Measurements from ENCODE around the gene RERE.
A peak's percentile ranks its signal among the peaks of the same experiment; 100 is the strongest.

Gene RERE

GRCh38 chr1:8424539-8425116 lies 392.8 kb downstream of the RERE start (continued):
- TF ChIP-seq ZNF302 (tag by site-specific recombination; IDR thresholded peaks at IDR 0.05; ENCODE audit: low read depth) (no peak), MEIS1 (CRISPR knock-in tag; IDR thresholded peaks at IDR 0.05; ENCODE audit: borderline replicate concordance) (no peak), ZNF221 (tag by site-specific recombination; IDR thresholded peaks at IDR 0.05; ENCODE audit: borderline replicate concordance) (no peak), ZNF701 (tag by site-specific recombination; IDR thresholded peaks at IDR 0.05) (no peak), SP3 (tag by site-specific recombination; IDR thresholded peaks at IDR 0.05) (no peak), EGR2 (tag by site-specific recombination; IDR thresholded peaks at IDR 0.05; ENCODE audit: low read depth) (no peak), SCRT2 (tag by site-specific recombination; IDR thresholded peaks at IDR 0.05) (peak; percentile 94), OVOL3 (tag by site-specific recombination; IDR thresholded peaks at IDR 0.05) (no peak), ZNF549 (tag by site-specific recombination; IDR thresholded peaks at IDR 0.05) (no peak), ZNF239 (tag by site-specific recombination; IDR thresholded peaks at IDR 0.05) (no peak), ZNF324 (tag by site-specific recombination; IDR thresholded peaks at IDR 0.05) (no peak), ZNF138 (tag by site-specific recombination; IDR thresholded peaks at IDR 0.05; ENCODE audit: borderline replicate concordance) (no peak), GLIS1 (tag by site-specific recombination; IDR thresholded peaks at IDR 0.05) (no peak; the same call in 1 of the 2 replicates), ZBTB48 (tag by site-specific recombination; IDR thresholded peaks at IDR 0.05) (0 out of 2 replicates have a peak, but pooled peaks have one; percentile 17), ZBTB8A (tag by site-specific recombination; IDR thresholded peaks at IDR 0.05) (peak; percentile 7; the same call in 1 of the 2 replicates), HOXA7 (CRISPR knock-in tag; IDR thresholded peaks at IDR 0.05; ENCODE audit: borderline replicate concordance) (no peak), GLI4 (tag by site-specific recombination; IDR thresholded peaks at IDR 0.05) (no peak), ZNF202 (tag by site-specific recombination; IDR thresholded peaks at IDR 0.05; ENCODE audit: borderline replicate concordance) (no peak), YY1 (tag by site-specific recombination; IDR thresholded peaks at IDR 0.05) (no peak), MZF1 (tag by site-specific recombination; IDR thresholded peaks at IDR 0.05; ENCODE audit: borderline replicate concordance) (no peak), ZNF677 (tag by site-specific recombination; IDR thresholded peaks at IDR 0.05) (no peak)
- TF ChIP-seq, protein P1, sequence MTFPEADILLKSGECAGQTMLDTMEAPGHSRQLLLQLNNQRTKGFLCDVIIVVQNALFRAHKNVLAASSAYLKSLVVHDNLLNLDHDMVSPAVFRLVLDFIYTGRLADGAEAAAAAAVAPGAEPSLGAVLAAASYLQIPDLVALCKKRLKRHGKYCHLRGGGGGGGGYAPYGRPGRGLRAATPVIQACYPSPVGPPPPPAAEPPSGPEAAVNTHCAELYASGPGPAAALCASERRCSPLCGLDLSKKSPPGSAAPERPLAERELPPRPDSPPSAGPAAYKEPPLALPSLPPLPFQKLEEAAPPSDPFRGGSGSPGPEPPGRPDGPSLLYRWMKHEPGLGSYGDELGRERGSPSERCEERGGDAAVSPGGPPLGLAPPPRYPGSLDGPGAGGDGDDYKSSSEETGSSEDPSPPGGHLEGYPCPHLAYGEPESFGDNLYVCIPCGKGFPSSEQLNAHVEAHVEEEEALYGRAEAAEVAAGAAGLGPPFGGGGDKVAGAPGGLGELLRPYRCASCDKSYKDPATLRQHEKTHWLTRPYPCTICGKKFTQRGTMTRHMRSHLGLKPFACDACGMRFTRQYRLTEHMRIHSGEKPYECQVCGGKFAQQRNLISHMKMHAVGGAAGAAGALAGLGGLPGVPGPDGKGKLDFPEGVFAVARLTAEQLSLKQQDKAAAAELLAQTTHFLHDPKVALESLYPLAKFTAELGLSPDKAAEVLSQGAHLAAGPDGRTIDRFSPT (tag by site-specific recombination; IDR thresholded peaks at IDR 0.05) = no peak
- TF ChIP-seq, protein P2, sequence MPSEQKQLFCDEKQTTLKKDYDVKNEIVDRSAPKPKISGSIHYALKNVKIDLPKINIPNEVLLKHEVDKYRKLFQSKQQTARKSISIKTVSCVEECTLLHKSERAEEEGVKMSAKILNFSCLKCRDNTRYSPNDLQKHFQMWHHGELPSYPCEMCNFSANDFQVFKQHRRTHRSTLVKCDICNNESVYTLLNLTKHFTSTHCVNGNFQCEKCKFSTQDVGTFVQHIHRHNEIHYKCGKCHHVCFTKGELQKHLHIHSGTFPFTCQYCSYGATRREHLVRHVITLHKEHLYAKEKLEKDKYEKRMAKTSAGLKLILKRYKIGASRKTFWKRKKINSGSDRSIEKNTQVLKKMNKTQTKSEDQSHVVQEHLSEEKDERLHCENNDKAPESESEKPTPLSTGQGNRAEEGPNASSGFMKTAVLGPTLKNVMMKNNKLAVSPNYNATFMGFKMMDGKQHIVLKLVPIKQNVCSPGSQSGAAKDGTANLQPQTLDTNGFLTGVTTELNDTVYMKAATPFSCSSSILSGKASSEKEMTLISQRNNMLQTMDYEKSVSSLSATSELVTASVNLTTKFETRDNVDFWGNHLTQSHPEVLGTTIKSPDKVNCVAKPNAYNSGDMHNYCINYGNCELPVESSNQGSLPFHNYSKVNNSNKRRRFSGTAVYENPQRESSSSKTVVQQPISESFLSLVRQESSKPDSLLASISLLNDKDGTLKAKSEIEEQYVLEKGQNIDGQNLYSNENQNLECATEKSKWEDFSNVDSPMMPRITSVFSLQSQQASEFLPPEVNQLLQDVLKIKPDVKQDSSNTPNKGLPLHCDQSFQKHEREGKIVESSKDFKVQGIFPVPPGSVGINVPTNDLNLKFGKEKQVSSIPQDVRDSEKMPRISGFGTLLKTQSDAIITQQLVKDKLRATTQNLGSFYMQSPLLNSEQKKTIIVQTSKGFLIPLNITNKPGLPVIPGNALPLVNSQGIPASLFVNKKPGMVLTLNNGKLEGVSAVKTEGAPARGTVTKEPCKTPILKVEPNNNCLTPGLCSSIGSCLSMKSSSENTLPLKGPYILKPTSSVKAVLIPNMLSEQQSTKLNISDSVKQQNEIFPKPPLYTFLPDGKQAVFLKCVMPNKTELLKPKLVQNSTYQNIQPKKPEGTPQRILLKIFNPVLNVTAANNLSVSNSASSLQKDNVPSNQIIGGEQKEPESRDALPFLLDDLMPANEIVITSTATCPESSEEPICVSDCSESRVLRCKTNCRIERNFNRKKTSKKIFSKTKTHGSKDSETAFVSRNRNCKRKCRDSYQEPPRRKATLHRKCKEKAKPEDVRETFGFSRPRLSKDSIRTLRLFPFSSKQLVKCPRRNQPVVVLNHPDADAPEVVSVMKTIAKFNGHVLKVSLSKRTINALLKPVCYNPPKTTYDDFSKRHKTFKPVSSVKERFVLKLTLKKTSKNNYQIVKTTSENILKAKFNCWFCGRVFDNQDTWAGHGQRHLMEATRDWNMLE (tag by site-specific recombination; conservative IDR thresholded peaks at IDR 0.05; ENCODE audit: low read depth) = no peak
- TF ChIP-seq, protein P3, sequence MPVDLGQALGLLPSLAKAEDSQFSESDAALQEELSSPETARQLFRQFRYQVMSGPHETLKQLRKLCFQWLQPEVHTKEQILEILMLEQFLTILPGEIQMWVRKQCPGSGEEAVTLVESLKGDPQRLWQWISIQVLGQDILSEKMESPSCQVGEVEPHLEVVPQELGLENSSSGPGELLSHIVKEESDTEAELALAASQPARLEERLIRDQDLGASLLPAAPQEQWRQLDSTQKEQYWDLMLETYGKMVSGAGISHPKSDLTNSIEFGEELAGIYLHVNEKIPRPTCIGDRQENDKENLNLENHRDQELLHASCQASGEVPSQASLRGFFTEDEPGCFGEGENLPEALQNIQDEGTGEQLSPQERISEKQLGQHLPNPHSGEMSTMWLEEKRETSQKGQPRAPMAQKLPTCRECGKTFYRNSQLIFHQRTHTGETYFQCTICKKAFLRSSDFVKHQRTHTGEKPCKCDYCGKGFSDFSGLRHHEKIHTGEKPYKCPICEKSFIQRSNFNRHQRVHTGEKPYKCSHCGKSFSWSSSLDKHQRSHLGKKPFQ (tag by site-specific recombination; IDR thresholded peaks at IDR 0.05) = no peak

Data from HEK293 (cell line).